Activated naive CD4-positive, alpha-beta T cell (primary cell): ENCODE data around the gene PDZRN4.
"Not testable (repeated sequence)": the region's sequence is repeated elsewhere in the genome, so short reads cannot be mapped to it uniquely, and the experiment has no call there.

Experiments
- DNase-seq, 4 experiments: peaks; one replicate each; lab custom pipeline; 2025; lab: John Stamatoyannopoulos, UW

Gene PDZRN4

DNA sequence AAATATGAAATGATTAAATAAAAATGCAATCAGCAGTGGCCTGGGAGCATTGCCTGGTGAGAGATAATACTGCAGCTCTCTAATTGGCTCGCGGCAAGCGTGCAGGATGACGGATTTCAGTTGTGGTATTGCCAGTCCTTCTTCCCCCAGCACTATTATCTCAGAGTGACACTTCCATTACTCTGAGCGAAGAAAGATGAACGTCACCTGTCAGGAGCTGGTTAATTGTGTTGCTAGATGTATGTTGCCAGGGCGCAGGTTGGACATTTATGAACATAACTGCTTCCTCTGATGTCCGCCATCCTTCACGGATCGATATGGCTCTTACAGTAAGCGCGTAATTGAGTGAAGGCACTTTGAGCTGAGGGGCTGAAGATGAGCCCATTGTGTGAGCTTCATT, 374.9 kb downstream of the PDZRN4 start:
- no peak for DNase-seq

DNA sequence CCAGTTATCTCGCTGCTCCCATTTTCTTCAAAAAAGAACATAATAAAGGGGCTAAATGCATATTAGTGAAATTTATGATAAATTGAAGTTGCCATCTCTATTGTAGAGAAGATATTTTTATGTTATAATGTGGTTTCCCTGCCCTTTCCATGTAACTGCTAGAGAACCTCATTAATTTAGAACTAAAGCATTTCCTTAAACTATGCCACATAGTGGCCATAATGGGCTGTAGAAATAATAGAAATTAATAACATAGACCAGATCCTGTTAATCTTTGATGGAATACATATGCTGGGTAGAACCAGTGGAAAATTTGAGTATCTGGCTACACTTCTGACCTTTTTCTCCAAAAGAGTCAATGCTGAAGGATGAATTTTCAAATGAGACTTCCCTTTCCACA, 376.7 kb downstream of the PDZRN4 start:
- no peak for DNase-seq

DNA sequence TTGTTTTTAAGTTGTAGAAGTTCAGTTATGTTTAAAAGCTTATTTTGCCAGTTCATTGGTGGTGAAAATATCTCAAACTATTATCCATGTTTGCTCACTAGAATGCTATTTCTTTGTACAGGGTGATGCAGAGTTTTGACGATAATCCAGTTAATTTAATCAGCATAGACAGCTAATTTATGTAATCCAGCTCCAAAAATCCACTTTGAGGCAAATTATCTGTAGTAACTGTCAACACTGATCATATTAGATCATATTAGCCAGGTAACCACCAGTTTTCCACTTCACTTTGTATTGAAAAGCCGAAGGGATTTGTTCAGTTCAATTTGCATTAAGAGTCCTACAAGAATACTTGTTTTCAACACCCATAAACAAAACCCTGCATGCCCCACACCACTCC, 378.6 kb downstream of the PDZRN4 start:
- no peak for DNase-seq

DNA sequence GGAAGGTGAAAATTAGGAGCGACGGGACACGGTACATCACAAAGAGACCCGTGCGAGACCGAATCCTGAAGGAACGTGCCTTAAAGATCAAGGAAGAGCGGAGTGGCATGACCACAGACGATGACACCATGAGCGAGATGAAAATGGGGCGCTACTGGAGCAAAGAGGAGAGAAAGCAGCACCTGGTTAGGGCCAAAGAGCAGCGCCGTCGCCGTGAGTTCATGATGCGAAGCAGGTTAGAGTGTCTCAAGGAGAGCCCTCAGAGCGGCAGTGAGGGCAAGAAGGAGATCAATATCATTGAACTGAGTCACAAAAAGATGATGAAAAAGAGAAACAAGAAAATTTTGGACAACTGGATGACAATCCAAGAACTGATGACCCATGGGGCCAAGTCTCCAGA, 385.3 kb downstream of the PDZRN4 start:
- DNase-seq = no peak

DNA sequence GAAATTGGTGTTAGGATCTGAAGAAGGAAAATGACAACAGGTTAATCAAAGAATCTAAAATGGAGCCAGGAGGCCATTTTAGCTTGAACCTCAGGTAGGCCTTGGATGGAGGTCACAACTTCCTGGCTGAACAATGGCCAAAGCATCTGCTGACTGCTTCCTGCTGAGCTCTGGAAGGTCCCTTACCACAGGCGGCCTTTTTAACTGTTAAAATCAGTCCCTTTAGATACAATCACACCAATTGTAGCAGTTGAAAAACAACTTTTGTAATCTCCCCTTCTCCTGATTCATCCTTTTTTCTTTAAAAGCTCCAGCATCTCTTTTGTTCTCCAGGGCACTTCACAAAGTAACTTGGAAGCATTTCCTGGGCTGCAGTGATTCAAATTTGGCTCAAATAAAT, 388.8 kb downstream of the PDZRN4 start:
- DNase-seq = no peak

DNA sequence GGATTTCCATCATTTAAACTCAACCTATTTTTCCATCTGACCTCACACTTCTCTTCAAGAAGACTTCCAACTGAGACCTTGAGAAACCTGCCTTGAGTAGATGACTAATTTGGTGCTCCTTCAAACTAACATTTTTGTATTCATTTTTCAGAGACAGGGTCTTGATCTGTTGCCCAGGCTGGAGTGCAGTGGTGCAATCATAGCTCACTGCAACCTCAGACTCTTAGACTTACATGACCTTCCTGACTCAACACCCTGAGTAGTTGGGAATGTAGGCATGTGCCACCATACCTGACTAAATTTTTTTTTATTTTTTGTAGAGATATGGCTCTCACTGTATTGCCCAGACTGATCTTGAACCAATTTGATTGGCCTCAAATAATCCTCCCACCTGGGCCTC, 389.9 kb downstream of the PDZRN4 start:
- no peak for DNase-seq

DNA sequence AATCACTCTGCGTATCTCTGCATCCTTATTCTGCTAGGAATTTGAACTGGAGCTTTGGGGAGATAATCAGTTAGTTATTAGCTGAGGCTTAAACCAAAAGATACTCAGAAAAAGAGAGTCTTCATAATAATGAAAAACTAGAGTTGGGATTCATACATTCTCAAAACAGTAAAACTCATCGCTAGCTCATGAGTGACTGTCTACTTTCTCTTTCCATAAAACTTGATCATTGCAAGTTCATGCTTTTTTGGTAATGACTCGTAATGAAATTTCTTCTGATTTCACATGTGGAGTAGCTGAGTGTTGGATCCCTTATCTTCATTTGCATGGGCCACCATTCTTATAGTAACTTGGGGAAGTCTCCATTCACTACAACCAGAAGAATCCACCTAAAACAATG, 397.7 kb downstream of the PDZRN4 start:
- no peak for DNase-seq

DNA sequence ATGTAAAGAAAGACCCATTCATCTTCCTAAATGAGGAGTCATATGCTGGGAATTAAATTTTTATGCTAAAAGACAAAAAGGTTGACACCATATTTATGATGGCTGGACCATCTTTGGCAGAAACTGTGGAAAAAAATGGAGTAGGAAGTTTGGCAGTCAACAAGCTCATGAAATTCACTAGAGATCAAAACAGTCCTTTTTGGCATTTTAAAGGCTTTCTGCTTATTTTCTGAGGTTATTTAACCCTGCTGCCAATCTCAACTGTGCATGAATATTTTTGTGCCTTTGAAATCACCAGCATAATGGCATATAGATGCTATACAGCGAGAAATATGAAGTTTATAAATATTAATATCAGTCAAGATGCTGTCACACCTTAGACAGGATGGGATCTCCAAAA, 399.5 kb downstream of the PDZRN4 start:
- no peak for DNase-seq

DNA sequence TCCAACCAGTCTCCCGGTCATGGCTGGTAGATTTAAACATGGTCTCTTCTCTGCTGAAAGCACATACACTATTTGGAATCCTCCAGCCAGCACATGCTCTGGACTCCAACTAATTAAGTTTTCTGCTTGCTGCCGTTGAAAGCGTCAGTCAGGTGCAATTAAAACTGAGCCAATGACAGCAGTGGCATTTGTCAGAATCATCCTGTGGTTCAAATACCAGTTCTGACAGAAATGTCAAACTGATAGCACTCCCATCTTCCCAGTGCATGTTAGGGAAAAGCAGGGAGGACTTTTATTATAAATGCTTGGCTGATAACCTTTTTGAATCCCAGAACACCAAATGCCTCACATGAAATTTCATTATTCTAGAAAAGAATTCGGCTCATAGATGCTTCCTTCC, 401.8 kb downstream of the PDZRN4 start:
- no peak for DNase-seq

DNA sequence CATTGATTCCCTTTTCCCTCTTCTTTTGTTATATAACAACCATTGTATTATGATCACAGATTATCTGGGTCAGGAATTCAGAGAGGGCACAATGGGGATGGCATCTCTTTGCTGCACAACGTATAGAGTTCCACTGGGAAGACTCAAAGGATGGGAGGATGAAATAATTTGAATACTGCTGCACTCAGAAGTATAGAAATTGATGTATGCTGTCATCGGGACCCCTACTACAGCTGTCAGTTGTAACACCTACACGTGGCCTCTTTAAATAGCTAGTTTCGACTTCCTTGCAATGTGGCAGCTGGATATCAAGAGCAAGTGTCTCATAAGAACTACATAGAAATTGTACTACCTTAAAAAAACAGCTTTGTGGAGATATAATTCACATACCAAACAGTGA, 408.1 kb downstream of the PDZRN4 start:
- no peak for DNase-seq

DNA sequence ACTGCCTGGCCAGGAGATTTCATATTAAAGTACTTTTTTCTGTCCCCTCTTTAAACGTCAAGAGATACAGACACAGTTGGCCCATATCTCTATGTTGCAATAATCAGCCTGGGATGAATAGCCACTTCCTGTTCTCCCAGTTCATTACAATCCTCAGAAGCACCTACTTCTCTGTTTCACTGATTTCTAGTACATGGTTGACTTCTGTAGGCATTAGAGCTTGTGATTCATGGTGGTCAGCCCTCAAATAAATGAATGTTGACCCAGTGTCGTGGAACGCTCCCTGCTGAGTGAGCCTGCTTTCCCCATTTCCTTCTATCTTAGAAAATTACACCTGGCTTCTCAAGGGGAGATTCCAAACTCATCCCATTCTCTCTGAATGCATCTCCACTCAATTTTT, 416.7 kb downstream of the PDZRN4 start:
- DNase-seq = no peak

DNA sequence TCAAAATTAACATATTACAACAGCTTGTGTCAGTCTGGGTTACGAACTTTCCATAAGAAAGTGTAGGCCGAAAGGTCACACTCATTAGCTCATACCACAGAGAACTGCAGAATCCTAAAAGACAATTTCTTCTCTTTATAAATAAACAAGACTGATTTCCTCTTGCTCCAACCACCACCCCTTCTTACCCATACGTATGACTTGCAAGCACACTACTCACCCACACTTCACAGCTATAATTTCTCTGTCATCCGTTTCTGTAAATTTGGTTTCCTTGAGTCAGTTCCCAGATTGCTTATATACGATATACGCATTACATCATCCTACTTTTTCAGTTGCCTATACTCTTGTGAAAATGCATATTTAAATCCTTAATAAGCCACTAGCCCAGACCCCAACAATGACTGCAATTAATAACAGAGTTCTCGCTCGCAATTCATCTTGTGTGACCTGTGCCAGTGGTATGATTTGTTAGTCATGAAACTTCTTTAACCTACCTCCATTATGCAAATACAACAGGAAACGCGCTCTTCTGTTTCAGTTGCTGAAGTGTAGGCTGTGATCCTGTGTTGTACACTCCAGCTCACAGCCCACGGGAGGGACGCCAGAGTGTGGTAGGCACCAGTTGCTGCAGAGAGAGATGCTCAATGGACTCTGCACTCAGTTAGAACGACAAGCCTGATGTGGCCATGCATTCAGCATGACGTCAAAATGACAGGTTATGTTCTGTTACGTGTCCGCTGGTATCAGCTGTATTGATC, 417.6 kb downstream of the PDZRN4 start:
- no peak for DNase-seq

DNA sequence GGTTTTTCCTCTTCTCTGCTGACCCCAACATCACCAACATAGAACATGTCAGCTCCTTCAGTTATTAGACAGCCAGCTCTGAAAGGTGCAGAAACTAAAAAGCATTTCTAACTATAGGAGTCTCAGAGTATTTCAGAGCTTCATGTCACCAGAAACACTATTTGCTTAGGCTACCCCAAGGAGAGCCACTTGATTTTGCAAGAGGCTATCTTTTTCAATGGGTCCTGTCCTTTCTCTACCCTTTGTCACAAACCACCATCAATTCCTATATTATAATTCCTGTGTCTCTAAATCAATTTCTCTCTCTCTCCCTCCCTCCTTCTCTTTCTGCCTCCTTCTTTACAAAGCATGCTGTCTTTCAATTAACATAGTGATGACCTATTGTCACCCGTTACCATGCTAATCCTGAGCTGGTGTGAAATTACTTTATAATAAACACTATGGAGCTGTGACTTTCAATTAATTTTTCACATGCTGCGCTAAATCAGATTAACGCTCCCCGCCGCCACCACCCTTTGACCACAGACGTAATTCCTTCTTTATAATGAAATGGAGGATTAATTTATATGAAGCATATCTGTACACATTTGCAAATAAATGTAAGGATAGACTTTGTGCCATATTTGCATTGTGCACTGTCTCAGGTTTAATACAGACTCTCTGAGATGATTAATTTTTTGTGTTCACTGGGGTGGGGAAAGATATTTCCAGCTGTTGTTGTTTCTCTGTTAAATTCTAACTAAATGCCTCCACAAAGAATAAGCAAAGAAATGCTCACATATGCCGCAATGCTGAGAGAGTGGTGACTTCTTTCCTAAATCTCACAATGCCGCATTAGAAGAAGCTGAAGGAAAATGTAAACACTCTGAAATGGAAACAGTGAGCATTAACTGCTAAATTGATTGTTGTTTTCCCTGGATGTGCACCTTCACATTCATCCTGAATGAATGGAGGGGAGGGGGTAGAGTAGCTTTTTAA, 418.6 kb downstream of the PDZRN4 start:
- no peak for DNase-seq

DNA sequence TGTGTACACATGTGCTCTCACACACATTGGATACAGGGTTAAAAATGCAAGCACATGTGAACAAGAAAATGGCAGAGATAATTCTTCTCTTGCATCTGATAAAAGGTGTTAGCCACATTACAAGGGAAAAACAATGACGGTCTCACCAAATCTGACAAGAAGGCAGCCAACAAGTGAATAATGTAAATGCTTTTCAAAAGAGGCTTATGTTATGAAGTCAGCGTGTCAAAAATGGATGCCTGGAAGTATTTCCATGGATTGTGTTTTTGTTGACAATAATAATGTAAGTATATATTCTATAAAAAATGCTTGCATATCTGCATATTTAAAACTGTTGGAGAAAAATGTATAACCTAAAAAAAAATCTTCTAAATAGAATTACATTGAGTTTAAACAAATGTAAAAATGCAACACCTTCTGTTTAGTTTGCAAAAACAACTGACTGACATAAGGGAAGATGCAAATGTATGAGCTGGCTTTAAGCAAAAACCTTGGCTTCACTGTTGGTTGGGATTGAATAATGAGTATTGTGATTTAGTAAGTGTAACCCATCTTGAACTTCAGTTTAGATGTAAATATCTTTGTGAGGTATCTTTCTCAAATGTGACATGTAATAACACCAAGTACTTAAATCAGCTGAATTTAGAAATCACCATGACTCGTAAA, 424.9 kb downstream of the PDZRN4 start:
- DNase-seq = no peak

DNA sequence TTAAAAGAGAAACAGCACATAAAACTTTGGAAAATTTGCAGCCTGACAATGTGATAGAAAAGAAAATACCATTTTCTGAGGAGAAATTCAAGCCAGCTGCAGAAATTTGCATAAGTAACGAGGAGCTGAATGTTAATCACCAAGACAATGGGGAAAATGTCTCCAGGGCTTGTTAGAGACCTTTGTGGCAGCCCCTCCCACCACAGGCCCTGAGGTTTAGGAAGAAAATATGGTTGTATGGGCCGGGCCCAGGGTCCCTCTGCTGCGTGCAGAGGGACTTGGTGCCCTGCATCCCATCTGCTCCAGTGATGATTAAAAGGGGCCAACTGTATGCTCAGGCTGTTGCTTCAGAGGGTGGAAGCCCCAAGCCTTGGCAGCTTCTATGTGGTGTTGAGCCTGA, 427.1 kb downstream of the PDZRN4 start:
- not testable (repeated sequence) for DNase-seq

DNA sequence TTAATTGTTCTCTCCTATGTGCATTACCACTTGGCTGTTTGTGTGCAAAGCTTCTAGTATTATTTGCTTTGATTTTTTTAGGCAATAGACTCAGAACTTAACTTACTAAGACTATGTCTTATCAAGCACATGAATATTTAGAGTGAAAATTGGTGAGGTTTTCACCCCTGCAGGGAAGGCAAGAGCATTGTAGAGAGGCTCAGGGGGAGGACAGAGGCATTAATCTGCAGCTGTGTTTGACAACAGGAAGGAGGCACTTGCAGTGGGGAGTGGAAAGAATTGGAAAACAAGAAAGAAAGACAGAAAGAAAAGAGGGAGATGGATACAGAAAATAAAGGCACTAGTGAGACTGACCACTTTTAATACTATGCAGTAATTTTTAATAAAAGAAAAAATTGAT, 431.6 kb downstream of the PDZRN4 start:
- DNase-seq = no peak

DNA sequence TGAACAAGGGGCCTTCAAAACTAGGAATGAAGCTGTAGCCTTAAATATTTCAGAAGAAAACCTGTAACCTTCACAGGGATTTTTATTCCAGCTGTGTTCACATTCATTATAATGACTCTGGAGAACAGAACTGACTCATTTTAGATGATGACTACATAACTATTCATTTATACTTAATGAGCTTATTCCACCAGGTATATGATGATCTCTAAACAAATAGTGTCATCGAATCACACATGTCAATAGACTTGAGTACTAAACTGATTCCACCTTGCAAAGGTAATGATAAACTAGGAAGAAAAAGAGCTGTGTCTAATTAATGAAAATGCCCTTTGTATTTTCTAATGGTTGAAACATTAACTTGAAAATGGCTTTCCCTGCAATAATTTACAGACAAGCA, 433.2 kb downstream of the PDZRN4 start:
- no peak for DNase-seq
